ENCODE results near the gene SFMBT1. TPM values are rescaled to one million over a fixed set of nuclear protein-coding genes. Genes with fewer than 3 reads are reported as not detected.

The SFMBT1 gene
- polyA plus RNA-seq, 3 donors, result 0.61 to 2.7 (median 0.91) TPM

- Histone ChIP-seq H3K79me2 (ENCODE audit: insufficient read depth, low read length) (no peaks in the 10 kb centered on the region), H3K27me3 (ENCODE audit: control insufficient read depth in 2 of 2, insufficient read depth in 2 of 2, low read length in 2 of 2) (no peaks in the 10 kb centered on the region), H3K4me2 (replicated peaks; ENCODE audit: extremely low read depth, low read length, poor library complexity, severe bottlenecking) (no peak overlapping the region), H3K4me3 (replicated peaks in 1 of 3; ENCODE audit: low read depth in 2 of 3, low read length in 3 of 3) (no peak overlapping the region), H3K9ac (ENCODE audit: insufficient read depth, low read length, poor library complexity, severe bottlenecking) (no peak overlapping the region), H3K9me3 (replicated peaks in 1 of 2; ENCODE audit: control insufficient read depth in 1 of 2, insufficient read depth in 1 of 2, low read length in 2 of 2) (no peaks in the 10 kb centered on the region), H3K4me1 (ENCODE audit: control insufficient read depth in 1 of 2, insufficient read depth in 2 of 2, low read length in 2 of 2) (no peaks in the 10 kb centered on the region), H3K36me3 (replicated peaks in 1 of 2; ENCODE audit: control insufficient read depth in 1 of 2, insufficient read depth in 2 of 2, low read length in 2 of 2) (peaks cover 7 to 20% of the 10 kb centered on the region in 2 donors), H2AFZ (ENCODE audit: insufficient read depth, low read depth, low read length, poor library complexity, severe bottlenecking) (no peak overlapping the region), H3K27ac (ENCODE audit: low read depth in 1 of 2, low read length in 2 of 2) (no peak overlapping the region), H4K20me1 (ENCODE audit: insufficient read depth, low read length) (no peaks in the 10 kb centered on the region)
- TF ChIP-seq CTCF (IDR thresholded peaks at IDR 0.05), result no peak
- peaks cover 14 to 25% of the 10 kb centered on the region in 2 donors for H3K36me3 Mint-ChIP-seq
- intact Hi-C loops (cut with micrococcal nuclease), result no loop called here
- H3K4me1 Mint-ChIP-seq, result peaks cover 5% of the 10 kb centered on the region
- DNase-seq, result no peak
- peaks cover 0 to 4% (median 0%) of the 10 kb centered on the region in 3 donors for H3K27me3 Mint-ChIP-seq (ENCODE audit: low read depth in 3 of 3)
- H3K4me3 Mint-ChIP-seq, result no peak overlapping the region
- H3K27ac Mint-ChIP-seq, result peak overlapping the region in 1 of 7 donors; percentile 48
- no peaks in the 10 kb centered on the region for H3K9me3 Mint-ChIP-seq
- 90% methylated on average over 3 of the region's 5 CpGs for WGBS (ENCODE audit: insufficient coverage)
These were observed 35.4 kb upstream of the SFMBT1 start for GRCh38 chr3:53081318-53081717.

- no peak overlapping the region for H3K9ac ChIP-seq (ENCODE audit: insufficient read depth, low read length, poor library complexity, severe bottlenecking)
- no peak for DNase-seq
- H3K27me3 ChIP-seq (ENCODE audit: control insufficient read depth in 2 of 2, insufficient read depth in 2 of 2, low read length in 2 of 2), result no peaks in the 10 kb centered on the region
- no peak overlapping the region for H3K4me3 ChIP-seq (replicated peaks in 1 of 3; ENCODE audit: low read depth in 2 of 3, low read length in 3 of 3)
- peaks cover 7 to 19% of the 10 kb centered on the region in 2 donors for H3K36me3 ChIP-seq (replicated peaks in 1 of 2; ENCODE audit: control insufficient read depth in 1 of 2, insufficient read depth in 2 of 2, low read length in 2 of 2)
- Mint-ChIP-seq H3K27ac (no peak overlapping the region), H3K9me3 (no peaks in the 10 kb centered on the region), H3K36me3 (peaks cover 14 to 23% of the 10 kb centered on the region in 2 donors), H3K4me1 (peaks cover 10% of the 10 kb centered on the region), H3K4me3 (no peak overlapping the region), H3K27me3 (ENCODE audit: low read depth in 3 of 3) (peaks cover 0 to 4% (median 0%) of the 10 kb centered on the region in 3 donors)
- intact Hi-C loops (cut with micrococcal nuclease), result no loop called here
- no peaks in the 10 kb centered on the region for H4K20me1 ChIP-seq (ENCODE audit: insufficient read depth, low read length)
- 97% methylated on average over 3 of the region's 7 CpGs for WGBS (ENCODE audit: insufficient coverage)
- H3K4me1 ChIP-seq (ENCODE audit: control insufficient read depth in 1 of 2, insufficient read depth in 2 of 2, low read length in 2 of 2), result peaks cover 0 to 4% of the 10 kb centered on the region in 2 donors
- H2AFZ ChIP-seq (ENCODE audit: insufficient read depth, low read depth, low read length, poor library complexity, severe bottlenecking), result no peak overlapping the region
- H3K27ac ChIP-seq (ENCODE audit: low read depth in 1 of 2, low read length in 2 of 2), result no peak overlapping the region
- H3K79me2 ChIP-seq (ENCODE audit: insufficient read depth, low read length), result no peaks in the 10 kb centered on the region
- no peaks in the 10 kb centered on the region for H3K9me3 ChIP-seq (replicated peaks in 1 of 2; ENCODE audit: control insufficient read depth in 1 of 2, insufficient read depth in 1 of 2, low read length in 2 of 2)
- TF ChIP-seq CTCF (IDR thresholded peaks at IDR 0.05), result no peak
- no peak overlapping the region for H3K4me2 ChIP-seq (replicated peaks; ENCODE audit: extremely low read depth, low read length, poor library complexity, severe bottlenecking)
These were observed 34.8 kb upstream of the SFMBT1 start for GRCh38 chr3:53080612-53081205.
